GM20000 (cell line): ENCODE data around the gene POLD3.

ENCODE experiments used
- DNase-seq: peaks from one replicate; pipeline ENCODE4 v3.0.0; 2012; ENCODE audit warnings: low spot score
- TF ChIP-seq, protein P1 (sequence below): IDR thresholded peaks from 2 replicates; pipeline ENCODE4 v1.5.1; 2012; ENCODE audit warnings: mild to moderate bottlenecking, control low read depth; ENCODE audit errors: extremely low read depth, missing control alignments

Gene POLD3

DNA sequence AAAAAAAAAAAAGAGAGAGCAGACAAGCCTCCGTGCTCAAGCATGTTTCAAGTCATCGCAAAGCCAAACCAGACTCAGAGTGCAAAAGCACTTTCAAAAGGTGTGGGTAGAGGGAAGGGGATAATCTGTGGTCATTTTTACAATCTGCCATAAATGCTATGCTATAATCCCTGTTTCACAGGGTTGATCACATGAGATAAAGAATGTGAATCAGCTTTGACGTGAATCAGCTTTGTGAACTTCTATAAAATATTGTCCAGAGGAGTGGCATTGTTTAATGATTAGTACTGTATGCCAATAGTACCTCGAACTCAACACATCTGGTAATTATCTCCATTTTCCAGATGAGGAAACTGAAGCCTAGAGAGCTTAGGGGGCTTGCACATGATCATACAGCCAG lies 20.0 kb upstream of the POLD3 start:
- TF ChIP-seq, protein P1, sequence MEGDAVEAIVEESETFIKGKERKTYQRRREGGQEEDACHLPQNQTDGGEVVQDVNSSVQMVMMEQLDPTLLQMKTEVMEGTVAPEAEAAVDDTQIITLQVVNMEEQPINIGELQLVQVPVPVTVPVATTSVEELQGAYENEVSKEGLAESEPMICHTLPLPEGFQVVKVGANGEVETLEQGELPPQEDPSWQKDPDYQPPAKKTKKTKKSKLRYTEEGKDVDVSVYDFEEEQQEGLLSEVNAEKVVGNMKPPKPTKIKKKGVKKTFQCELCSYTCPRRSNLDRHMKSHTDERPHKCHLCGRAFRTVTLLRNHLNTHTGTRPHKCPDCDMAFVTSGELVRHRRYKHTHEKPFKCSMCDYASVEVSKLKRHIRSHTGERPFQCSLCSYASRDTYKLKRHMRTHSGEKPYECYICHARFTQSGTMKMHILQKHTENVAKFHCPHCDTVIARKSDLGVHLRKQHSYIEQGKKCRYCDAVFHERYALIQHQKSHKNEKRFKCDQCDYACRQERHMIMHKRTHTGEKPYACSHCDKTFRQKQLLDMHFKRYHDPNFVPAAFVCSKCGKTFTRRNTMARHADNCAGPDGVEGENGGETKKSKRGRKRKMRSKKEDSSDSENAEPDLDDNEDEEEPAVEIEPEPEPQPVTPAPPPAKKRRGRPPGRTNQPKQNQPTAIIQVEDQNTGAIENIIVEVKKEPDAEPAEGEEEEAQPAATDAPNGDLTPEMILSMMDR = no peak
- DNase-seq = no peak

DNA sequence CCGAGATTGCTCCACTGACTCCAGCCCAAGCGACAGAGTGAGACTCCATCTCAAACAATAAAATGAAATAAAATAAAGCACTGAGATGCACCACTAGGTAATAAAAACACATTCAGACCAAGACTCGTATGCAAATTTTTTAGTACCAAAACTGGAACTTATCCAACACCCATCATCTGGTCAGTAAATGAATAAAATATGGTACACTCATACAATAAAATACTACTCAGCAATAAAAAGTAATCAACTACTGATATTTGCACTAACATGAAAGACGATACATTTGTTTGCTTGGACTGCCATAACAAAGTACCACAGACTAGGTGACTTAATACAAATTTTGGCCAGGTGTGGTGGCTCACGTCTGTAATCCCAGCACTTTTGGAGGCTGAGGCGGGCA lies 17.8 kb upstream of the POLD3 start:
- DNase-seq = no peak
- TF ChIP-seq, protein P1 = no peak

DNA sequence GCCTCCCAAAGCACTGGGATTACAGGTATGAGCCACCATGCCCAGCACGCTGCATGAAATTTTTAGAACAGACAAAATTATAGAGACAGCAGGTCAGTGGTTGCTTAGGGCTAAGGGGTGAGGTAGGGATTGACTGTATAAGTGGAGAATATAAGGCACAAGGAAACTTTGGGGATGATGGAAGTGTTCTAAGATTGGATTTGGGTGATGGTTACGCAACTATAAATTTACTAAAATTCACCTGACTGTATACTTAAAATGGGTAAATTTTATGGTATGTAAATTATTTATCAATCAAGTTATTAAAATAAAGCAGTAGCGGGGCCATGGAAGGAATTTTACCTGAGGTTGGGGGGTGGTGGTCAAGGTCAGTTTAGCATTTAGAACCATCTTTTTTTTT lies 16.4 kb upstream of the POLD3 start:
- DNase-seq = no peak
- TF ChIP-seq, protein P1 = no peak

DNA sequence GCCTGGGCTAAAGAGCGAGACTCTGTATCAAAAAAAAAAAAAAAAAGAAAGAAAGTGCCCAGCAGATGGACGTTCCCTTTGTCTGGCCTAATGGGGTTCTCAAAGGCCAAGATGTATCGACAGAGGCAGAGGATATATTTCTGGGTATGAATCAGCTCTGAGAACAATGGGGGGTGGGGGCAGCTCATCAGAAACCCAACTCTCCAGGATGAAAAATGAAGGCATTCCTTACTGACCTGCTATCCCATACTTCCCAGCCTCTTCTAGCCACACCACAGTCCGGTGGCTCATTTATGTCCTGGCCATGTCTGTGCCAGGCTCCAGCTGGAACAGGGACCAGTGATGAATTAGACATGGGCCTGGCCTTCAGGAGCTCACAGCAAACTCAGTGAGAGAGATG lies 15.2 kb upstream of the POLD3 start:
- no peak for DNase-seq
- TF ChIP-seq, protein P1 = no peak

DNA sequence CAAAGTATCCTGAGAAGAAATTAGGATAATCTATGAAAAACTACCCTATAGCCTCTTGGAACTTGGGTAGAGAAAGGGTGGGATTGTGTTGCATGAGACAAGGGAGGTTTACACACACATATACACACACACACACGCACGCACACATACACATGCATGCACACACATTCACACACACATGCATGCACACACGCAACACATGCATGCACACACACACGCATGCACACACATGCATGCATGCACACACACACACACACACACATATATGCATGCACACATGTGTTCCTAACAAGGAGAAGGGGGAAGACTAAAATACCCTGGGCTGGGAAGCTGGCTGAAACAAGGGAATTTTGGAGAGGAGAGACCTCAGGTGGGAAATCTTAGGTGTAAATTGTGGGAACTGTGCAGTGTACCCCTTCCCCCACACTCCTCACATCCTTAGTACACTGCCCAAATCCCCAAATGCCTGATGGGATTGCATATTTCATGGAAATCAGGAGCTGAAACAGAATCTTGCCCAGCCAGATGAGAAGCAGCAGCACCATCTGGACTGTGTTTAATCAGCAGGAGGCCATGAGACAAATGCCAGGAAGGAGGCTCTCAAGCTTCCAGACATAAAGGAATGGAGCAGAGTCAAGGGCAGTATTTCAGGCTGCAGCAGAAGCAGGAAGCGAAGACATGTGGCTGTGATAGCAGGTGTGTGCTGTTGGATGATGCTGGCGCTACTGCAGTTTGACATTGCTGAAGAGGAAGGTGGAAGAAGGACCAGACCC lies 14.6 kb upstream of the POLD3 start:
- DNase-seq = no peak

DNA sequence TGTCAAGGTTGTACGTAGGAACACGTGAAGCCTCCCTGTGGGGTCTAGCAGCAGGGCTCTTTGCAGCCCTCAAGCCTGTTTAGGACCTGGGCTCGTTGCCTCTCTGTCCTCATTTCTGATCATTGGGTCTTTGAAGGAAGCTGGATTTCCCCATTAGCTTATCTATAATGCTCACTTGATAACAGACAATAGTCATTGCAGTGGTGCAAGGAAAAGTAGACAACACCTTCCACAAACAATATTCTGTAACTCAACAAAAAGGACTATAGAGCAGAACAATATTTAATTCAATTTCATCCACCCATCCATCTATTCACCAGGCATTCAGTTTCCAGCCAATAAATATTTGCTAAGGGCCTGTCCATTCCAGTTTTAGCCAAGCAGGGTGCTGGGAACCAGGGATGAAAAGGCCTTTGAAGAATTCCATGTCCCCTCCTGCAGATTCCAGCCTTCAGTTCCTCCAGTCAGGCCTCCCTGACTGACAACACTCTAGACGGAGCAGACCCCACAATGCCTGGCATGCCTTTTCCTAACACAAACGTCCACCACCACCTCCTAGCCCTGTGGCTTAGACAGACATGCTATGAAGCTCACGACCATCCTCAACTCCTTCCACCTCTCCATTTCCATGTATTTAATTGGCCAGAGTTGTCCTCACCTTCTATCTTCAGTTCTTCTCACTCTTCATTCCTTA lies 12.7 kb upstream of the POLD3 start:
- TF ChIP-seq, protein P1 = no peak
- DNase-seq = no peak

More for the DNA sequence above, 14.6 kb upstream of the POLD3 start:
- TF ChIP-seq, protein P1 = no peak

DNA sequence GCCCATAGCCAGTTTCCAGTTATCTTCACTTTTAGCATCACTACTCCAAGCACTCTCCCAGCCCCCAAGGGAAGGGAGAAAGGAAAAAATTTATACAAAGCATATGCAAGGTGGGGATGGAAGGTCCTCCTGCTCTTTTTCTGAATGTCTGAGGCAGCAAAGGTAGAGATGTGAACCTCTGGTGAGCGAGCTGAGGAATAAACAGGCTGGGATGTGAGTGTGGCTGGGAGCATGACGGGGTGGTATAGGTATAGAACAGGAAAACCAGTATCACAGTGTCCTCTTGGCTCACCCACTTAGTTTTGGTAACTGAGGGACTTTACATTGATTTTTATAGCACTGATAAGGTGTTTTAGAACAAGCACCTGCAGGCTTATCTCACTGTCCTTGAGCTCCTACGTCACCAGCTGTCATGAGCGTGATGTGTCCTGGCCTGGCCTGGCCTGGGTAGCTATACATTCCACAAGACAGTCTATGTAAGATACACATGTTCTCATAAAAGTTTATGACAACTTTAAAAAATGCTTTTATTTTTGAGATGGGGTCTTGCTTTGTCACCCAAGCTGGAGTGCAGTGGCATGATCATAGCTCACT lies 10.3 kb upstream of the POLD3 start:
- TF ChIP-seq, protein P1 = no peak
- no peak for DNase-seq
